Lower leg skin (tissue), 4 donors: Measurements from ENCODE around the gene SPRR1B. TPM values are rescaled to one million over a fixed set of nuclear protein-coding genes. Genes with fewer than 3 reads are reported as not detected.

Source experiments
- DNase-seq, 2 donors: peaks; one replicate each; pipeline ENCODE4 v3.0.0-alpha.2; 2019; ENCODE audit warnings: low spot score in 2 of 2
- H3K4me3 ChIP-seq: fragments of 200-600 bp; sonication (generic); 2 replicates; pipeline ENCODE4 v1.5.1; 2017; ENCODE audit warnings: mild to moderate bottlenecking, low read depth; ENCODE audit not compliant: poor library complexity, severe bottlenecking
- POLR2A ChIP-seq, 2 donors: fragments of 450-650 bp; IDR thresholded peaks; one replicate each; pipeline ENCODE4 v1.6.1; 2016 to 2017; ENCODE audit warnings: antibody characterized with exemption in 2 of 2, mild to moderate bottlenecking in 1 of 2, moderate library complexity in 1 of 2
- WGBS, 2 donors: methylation state at CpG; one replicate each; pipeline ENCODE4 v1.1.5; 2018; 5-methylcytosine and 5-hydroxymethylcytosine counted together
- intact Hi-C: fragments of 100-400 bp; cut with DNase I; formaldehyde crosslinking; loops from one replicate; pipeline ENCODE4 v1.15.0; 2023; ENCODE audit warnings: low total_unique reads
- total RNA-seq, 4 donors: library from RNA; depleted of rRNA; stranded (reverse); fragments of >200 nt; gene quantifications; one replicate each; pipeline ENCODE4 v1.1.0, GENCODE V29; 2016
- TF ChIP-seq, protein P1 (sequence below), 3 donors: fragments of 450-650 bp; IDR thresholded peaks; one replicate each; pipeline ENCODE4 v1.5.1; 2016; ENCODE audit warnings: antibody characterized with exemption in 3 of 3, mild to moderate bottlenecking in 3 of 3, moderate library complexity in 2 of 3

SPRR1B gene
- total RNA-seq, 4 donors from 2014 or later: 42.6 to 213 (median 128) TPM

DNA sequence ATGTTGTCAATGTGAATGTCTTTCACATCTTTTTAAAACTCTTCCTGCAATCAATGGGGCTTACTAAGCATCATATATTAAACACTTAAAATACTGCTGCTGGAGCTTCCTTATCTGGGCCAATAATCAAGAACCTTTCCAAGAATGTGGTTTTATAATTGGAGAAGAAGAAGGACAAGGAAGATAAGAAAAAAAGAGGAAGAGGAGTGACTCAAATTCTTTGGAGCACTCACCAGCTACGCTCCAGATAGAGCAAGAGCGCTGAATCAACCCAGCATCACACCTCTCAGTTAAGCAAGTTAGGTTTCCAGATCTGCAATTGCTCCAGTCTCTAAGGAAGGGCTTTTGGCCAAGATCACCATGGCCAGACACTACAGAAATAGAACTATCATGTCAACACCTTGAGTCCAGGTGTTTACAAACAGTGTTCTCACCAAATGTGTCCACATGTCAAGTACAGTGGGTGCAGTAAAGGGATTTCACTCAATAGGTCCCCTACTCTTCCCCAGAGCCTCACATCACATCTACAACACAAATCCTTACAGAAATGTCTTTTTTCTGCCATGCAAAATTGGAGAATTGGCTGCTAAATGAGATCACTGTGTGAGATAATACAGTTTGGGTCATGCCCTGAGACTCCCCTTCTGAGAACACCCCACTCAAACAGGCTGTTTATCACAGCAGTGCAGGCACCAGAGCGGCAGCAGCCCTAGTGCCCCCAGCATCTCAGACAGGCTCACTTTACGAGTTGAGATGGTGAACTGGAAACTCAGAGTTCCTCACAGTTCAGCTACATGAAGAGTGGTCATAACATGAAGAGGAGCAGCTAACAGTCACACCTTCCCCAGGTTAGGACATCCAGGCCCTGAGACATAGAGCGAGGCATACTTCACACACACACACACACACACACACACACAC is 42.1 kb downstream of the SPRR1B start:
- DNase-seq: no peak
- TF ChIP-seq, protein P1, sequence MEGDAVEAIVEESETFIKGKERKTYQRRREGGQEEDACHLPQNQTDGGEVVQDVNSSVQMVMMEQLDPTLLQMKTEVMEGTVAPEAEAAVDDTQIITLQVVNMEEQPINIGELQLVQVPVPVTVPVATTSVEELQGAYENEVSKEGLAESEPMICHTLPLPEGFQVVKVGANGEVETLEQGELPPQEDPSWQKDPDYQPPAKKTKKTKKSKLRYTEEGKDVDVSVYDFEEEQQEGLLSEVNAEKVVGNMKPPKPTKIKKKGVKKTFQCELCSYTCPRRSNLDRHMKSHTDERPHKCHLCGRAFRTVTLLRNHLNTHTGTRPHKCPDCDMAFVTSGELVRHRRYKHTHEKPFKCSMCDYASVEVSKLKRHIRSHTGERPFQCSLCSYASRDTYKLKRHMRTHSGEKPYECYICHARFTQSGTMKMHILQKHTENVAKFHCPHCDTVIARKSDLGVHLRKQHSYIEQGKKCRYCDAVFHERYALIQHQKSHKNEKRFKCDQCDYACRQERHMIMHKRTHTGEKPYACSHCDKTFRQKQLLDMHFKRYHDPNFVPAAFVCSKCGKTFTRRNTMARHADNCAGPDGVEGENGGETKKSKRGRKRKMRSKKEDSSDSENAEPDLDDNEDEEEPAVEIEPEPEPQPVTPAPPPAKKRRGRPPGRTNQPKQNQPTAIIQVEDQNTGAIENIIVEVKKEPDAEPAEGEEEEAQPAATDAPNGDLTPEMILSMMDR (IDR thresholded peaks at IDR 0.05): no peak
- TF ChIP-seq POLR2A (IDR thresholded peaks at IDR 0.05): no peak
- 75 to 86% methylated on average over 5 of the region's 5 CpGs for WGBS, 2 donors
- intact Hi-C loops: no loop called here
- H3K4me3 ChIP-seq: no peak overlapping the region

DNA sequence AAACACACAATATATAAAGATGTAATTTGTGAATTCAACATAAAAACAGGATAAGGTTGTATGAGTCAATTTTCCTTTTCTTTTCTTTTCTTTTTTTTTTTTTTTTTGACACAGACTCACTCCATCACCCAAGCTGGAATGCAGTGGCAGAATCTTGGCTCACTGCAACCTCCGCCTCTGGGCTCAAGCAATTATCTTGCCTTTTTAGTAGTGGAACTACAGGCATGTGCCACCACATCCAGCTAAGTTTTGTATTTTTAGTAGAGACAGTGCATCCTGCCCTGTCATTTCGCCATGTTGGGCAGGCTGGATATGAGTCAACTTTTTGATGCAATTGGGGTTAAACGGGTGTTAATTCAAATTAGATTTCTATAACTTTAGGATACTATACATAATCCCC is 50.7 kb downstream of the SPRR1B start:
- DNase-seq: no peak
- intact Hi-C loops: no loop called here
- H3K4me3 ChIP-seq: no peak overlapping the region
- WGBS, 2 donors: 49 to 61% methylated on average over 3 of the region's 3 CpGs
- TF ChIP-seq, protein P1 (IDR thresholded peaks at IDR 0.05): no peak
- TF ChIP-seq POLR2A (IDR thresholded peaks at IDR 0.05): no peak

Other genes starting within 250 kb of the SPRR1B start
- 100 to 1,000 TPM in 2 of 4 donors, 10 to 100 TPM in 2; 45.3 to 112 (median 101) TPM for gene LCE1E, start 244.9 kb upstream of the SPRR1B start, total RNA-seq
- gene LCE1D, start 234.5 kb upstream of the SPRR1B start, total RNA-seq: 100 to 1,000 TPM; 130 to 942 (median 594) TPM
- gene LCE1C, start 224.6 kb upstream of the SPRR1B start, total RNA-seq: 1,000 to 10,000 TPM; 1,701 to 2,689 (median 2,386) TPM
- gene LCE1B, start 219.2 kb upstream of the SPRR1B start, total RNA-seq: 100 to 1,000 TPM; 207 to 278 (median 246) TPM
- 100 to 1,000 TPM; 612 to 936 (median 792) TPM for gene LCE1A, start 203.7 kb upstream of the SPRR1B start, total RNA-seq
- gene LCE6A, start 188.3 kb upstream of the SPRR1B start, total RNA-seq: 100 to 1,000 TPM in 2 of 4 donors, 10 to 100 TPM in 2; 60.9 to 207 (median 107) TPM
- gene LCE7A, start 171.2 kb upstream of the SPRR1B start, total RNA-seq: 1 to 10 TPM in 1 of 4 donors, not detected in 3; 5.1 TPM
- not detected for gene SMCP, start 152.9 kb upstream of the SPRR1B start, total RNA-seq
- 100 to 1,000 TPM; 162 to 322 (median 207) TPM for gene IVL, start 122.7 kb upstream of the SPRR1B start, total RNA-seq
- 100 to 1,000 TPM in 1 of 4 donors, 10 to 100 TPM in 3; 41.5 to 137 (median 78.1) TPM for gene SPRR5, start 84.0 kb upstream of the SPRR1B start, total RNA-seq
- 100 to 1,000 TPM in 2 of 4 donors, 10 to 100 TPM in 1, 1 to 10 TPM in 1; 4.0 to 142 (median 77.2) TPM for gene SPRR4, start 60.6 kb upstream of the SPRR1B start, total RNA-seq
- gene SPRR1A, start 47.1 kb upstream of the SPRR1B start, total RNA-seq: not detected
- not detected for gene SPRR3, start 29.5 kb upstream of the SPRR1B start, total RNA-seq
- 100 to 1,000 TPM in 1 of 4 donors, 10 to 100 TPM in 1, 1 to 10 TPM in 2; 1.1 to 148 (median 20.6) TPM for gene SPRR2D, start 9.9 kb downstream of the SPRR1B start, total RNA-seq
- gene SPRR2A, start 26.3 kb downstream of the SPRR1B start, total RNA-seq: under 1 TPM in 1 of 4 donors, not detected in 3; 0.71 TPM
- gene SPRR2B, start 40.4 kb downstream of the SPRR1B start, total RNA-seq: 10 to 100 TPM in 1 of 4 donors, 1 to 10 TPM in 1, not detected in 2; 1.7 to 13.6 TPM
- gene SPRR2E, start 63.3 kb downstream of the SPRR1B start, total RNA-seq: 100 to 1,000 TPM; 149 to 650 (median 233) TPM
- under 1 TPM in 1 of 4 donors, not detected in 3; 0.64 TPM for gene SPRR2F, start 82.3 kb downstream of the SPRR1B start, total RNA-seq
- 100 to 1,000 TPM in 2 of 4 donors, 10 to 100 TPM in 2; 58.1 to 175 (median 92.7) TPM for gene SPRR2G, start 119.7 kb downstream of the SPRR1B start, total RNA-seq
- not detected for gene LELP1, start 172.2 kb downstream of the SPRR1B start, total RNA-seq
- 10 to 100 TPM in 1 of 4 donors, 1 to 10 TPM in 1, under 1 TPM in 2; 0.34 to 46.0 (median 0.91) TPM for gene PRR9, start 186.4 kb downstream of the SPRR1B start, total RNA-seq
- 100 to 1,000 TPM; 434 to 831 (median 725) TPM for gene LORICRIN, start 228.5 kb downstream of the SPRR1B start, total RNA-seq